Pons (tissue), 1 donor: Measurements from ENCODE around the gene TPM4.

Source experiments
- DNase-seq: peaks from one replicate; pipeline ENCODE4 v3.0.0-alpha.2; 2016; ENCODE audit warnings: low spot score

The TPM4 gene

DNA sequence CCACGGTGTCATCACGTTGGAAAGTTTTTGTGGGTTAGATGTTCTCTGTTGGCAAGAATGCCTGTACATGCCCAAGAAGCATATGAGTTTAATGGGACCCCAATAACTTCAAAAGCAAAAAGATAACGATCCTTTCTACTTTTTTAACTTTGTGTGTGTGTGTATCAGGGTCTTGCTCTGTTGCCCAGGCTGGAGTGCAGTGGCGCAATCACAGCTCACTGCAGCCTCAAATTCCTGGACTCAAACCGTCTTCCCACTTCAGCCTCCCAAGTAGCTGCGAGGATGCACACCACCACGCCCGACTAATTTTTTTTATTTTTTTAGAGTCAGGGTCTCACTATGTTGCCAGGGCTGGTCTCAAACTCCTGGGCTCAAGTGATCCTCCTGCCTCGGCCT lies 34.3 kb upstream of the TPM4 start:
- DNase-seq = no peak

- no peak for DNase-seq
These were observed 33.7 kb upstream of the TPM4 start for GRCh38 chr19:16042533-16043085.

DNA sequence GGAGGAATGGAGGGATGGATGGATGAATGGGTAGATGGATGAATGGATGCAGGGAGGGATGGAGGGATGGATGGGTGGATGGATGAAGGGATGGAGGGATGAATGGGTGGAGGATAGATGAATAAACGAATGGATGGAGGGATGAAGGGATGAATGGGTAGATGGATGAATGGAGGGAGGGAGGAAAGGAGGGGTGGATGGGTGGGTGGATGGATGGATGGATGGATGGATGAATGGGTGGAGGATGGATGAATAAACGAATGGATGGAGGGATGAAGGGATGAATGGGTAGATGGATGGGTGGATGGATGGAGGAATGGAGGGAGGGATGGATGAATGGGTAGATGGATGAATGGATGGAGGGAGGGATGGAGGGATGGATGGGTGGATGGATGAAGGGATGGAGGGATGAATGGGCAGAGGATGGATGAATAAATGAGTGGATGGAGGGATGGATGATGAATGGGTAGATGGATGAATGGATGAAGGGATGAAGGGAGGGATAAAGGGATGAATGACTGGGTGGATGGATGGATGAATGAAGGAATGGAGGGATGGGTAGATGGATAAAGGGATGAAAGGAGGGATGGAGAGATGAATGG lies 33.0 kb upstream of the TPM4 start:
- DNase-seq = no peak

- DNase-seq = no peak
These were observed 31.5 kb upstream of the TPM4 start for GRCh38 chr19:16044746-16045145.

GRCh38 chr19:16045171-16045570 lies 31.1 kb upstream of the TPM4 start:
- no peak for DNase-seq

DNA sequence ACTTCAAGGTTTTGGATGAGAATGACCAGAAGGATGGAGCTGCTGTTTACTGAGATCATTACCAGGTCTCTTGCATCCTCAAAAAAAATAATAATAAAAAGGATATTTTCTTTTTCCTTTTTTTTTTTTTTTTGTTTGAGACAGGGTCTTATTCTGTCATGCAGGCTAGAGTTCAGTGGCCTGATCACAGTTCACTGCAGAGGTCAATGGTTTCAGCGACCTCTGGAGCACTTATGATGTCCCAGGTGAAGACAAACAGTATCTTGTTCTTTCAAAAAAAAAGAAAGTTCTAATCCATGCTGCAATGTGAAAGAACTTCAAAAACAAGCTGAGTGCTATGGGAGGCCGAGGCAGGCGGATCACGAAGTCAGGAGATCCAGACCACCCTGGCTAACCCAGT lies 30.4 kb upstream of the TPM4 start:
- no peak for DNase-seq

DNA sequence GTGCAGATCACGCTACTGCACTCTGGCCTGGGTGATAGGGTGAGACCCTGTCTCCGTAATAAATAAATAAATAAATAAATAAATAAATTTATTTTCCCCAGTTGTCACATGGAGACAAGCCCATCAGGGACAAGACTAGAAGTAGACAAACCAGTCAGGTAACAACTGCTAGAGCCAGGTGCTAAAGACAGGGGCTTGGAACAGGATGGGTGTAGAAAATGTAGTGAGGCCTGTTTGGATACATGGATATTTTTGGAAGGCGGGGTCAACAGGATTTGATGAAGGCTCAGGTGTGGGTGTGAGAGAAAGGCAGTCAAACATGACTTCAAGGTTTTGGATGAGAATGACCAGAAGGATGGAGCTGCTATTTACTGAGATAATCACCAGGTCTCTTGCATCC lies 27.7 kb upstream of the TPM4 start:
- DNase-seq = no peak

- DNase-seq = peak; percentile 39
These were observed 24.9 kb upstream of the TPM4 start for GRCh38 chr19:16051254-16052025.

DNA sequence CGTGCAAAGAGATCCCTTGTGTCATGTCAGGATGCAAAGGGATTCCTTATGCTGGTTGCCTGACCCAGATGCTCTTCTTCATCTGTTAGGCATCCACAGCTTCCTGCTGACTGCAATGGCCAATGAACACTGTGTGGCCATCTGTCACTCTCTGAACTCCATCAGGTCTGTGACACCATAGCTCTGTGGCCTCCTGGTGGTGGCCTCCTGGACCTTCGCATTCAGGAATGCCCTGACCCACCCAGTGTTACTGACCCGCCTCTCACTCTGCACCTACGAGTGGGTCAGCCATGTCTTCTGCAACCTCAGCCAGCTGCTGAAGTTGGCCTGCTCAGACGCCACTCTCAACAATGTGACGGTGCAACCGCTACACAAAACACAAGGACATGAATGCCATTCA lies 23.9 kb upstream of the TPM4 start:
- no peak for DNase-seq

- no peak for DNase-seq
These were observed 19.2 kb upstream of the TPM4 start for GRCh38 chr19:16057062-16057461.

- no peak for DNase-seq
These were observed 16.0 kb upstream of the TPM4 start for GRCh38 chr19:16060294-16060693.

GRCh38 chr19:16061943-16062342 lies 14.4 kb upstream of the TPM4 start:
- DNase-seq = no peak

DNA sequence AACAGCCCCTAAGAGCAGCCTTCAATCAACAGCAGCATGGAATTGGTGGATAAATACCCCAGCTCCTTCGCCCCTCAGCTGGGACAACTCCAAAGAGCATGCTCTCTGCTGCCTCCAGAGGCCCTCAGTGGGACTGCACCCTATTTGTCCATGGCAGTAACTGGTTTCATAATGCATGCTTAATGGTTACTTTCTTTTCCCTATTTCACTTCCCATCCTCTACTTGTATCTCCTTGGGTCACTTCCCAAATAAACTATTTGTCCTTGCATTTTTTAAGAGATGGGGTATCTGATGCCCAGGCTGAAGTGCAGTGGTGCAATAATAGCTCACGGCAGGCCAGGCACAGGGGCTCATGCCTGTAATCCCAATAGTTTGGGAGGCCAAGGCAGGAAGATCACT lies 13.5 kb upstream of the TPM4 start:
- peak; percentile 39 for DNase-seq

- DNase-seq = no peak
These were observed 11.9 kb upstream of the TPM4 start for GRCh38 chr19:16064209-16064889.

GRCh38 chr19:16066611-16067104 lies 9.6 kb upstream of the TPM4 start:
- peak; percentile 39 for DNase-seq

- no peak for DNase-seq
These were observed 8.9 kb upstream of the TPM4 start for GRCh38 chr19:16067205-16067938.

DNA sequence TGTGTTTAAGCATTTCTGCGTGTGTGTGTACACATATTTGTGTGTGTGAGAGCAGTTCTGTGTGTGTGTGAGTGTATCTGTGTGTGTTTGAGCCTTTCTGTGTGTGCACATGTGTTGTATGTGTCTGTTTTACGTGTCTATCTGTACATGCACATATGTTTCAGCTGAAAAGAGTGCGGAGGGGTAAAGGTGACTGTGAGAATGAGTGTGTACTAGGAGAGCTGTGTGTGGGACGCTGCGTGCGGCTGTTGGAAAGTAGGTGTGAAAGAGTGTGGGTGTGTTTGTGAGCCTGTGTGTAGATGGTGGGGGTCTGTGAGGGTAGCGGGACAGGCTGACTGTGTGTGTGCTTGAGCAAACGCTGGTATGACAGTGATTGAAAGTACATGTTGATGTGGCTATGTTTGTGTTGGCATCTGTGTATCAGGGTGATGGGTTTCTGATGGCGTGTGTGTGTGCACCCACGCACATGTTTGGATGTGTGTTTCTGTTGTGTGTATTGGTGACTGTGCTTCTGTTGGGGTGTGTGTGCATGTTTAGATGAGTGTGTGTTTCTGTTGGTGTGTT lies 7.5 kb upstream of the TPM4 start:
- no peak for DNase-seq

- no peak for DNase-seq
These were observed 6.4 kb upstream of the TPM4 start for GRCh38 chr19:16069813-16070365.

- no peak for DNase-seq
These were observed 5.8 kb upstream of the TPM4 start for GRCh38 chr19:16070366-16070990.

DNA sequence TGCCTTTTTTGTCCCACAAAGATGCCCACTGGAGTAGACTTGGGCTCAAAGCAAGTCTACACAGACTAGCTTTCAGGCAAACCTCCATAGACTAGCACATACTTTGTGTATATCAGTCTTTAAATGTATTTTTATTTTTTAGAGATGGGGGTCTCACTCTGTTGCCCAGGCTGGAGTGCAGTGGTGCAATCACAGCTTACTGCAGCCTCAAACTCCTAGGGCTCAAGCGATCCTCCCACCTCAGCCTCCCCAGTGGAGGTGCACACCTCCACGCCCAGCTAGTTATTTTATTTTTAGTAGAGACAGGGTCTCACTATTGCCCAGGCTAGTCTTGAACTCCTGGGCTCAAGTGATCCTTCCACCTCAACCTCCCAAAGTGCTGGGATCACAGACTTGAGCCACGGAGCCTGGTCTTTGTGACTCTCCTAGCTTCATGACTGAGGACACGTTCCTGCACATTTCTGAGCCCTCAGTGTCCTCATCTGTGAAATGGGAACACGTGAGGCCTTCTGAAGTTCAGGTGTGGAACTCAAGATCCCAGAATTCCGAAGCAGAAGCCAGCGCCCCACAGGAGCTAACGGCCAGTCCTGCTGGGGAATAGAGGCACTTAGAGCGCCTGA lies 5.1 kb upstream of the TPM4 start:
- DNase-seq = no peak

GRCh38 chr19:16073481-16073880 lies 2.8 kb upstream of the TPM4 start:
- DNase-seq = no peak
